HCT116 (cell line): ENCODE results near the gene PDGFA. TPM values are rescaled to one million over a fixed set of nuclear protein-coding genes. Genes with fewer than 3 reads are reported as not detected.

ENCODE experiments used
- ATAC-seq: fragments of 200-7000 bp; cut with Tn5 transposase; 2 replicates; pipeline ENCODE4 v1.9.1; 2020; ENCODE audit warnings: mild to moderate bottlenecking, moderate library complexity
- BruUV-seq: library from RNA; stranded (reverse); fragments of 400-500 nt; replicated peaks from 2 replicates; lab custom pipeline; 2021; lab: Mats Ljungman, UMichigan
- CTCF ChIA-PET: fragments of 300-600 bp; sonication (Branson Sonifier 250); formaldehyde crosslinking; loops from one replicate; lab custom pipeline; 2021; ENCODE audit warnings: antibody characterized with exemption; lab: Charles Lee
- POLR2A ChIA-PET: fragments of 300-600, 350-600 bp; sonication (Branson Sonifier 250); formaldehyde crosslinking; loops from one replicate; lab custom pipeline; 2021; ENCODE audit warnings: antibody characterized with exemption; lab: Charles Lee
- RAD21 ChIA-PET, 2 experiments: fragments of 300-600 bp; sonication (Branson Sonifier 250); formaldehyde crosslinking; loops; one replicate each; lab custom pipeline; 2023; ENCODE audit warnings: low total read pairs in 2 of 2; ENCODE audit not compliant: uncharacterized antibody in 2 of 2, unreplicated experiment in 2 of 2, low non-redundant PET in 1 of 2; lab: Charles Lee
- DNase-seq: peaks from one replicate; pipeline ENCODE4 v3.0.0-alpha.2; 2010; ENCODE audit warnings: low read depth, low spot score
- H2AFZ ChIP-seq: fragments of 200-600 bp; shearing (Covaris generic), sonication (generic); 2 replicates; pipeline ENCODE4 v1.6.1; 2017; ENCODE audit warnings: low read depth, mixed run types, mixed read lengths, antibody characterized with exemption, low read length; ENCODE audit not compliant: poor library complexity, severe bottlenecking
- H3K27ac ChIP-seq: 2 replicates; pipeline ENCODE4 v1.5.1; 2012; ENCODE audit warnings: low read depth, low read length
- H3K27me3 ChIP-seq: fragments of 200-600 bp; sonication (generic); 2 replicates; pipeline ENCODE4 v1.6.1; 2016; ENCODE audit warnings: mixed run types, low read length, mixed read lengths; ENCODE audit not compliant: insufficient read depth
- H3K36me3 ChIP-seq, 2 experiments: fragments of 200-500 bp in 1 of 2; fragments of 200-600 bp in 1 of 2; sonication (Bioruptor generic) in 1 of 2; sonication (generic) in 1 of 2; 2 replicates each; pipeline versions ENCODE4 v1.5.1 to v1.6.1; 2014 to 2016; ENCODE audit warnings: low read length in 2 of 2, inconsistent platforms in 1 of 2, mixed read lengths in 1 of 2, mixed run types in 1 of 2; ENCODE audit not compliant: insufficient read depth in 2 of 2, control insufficient read depth in 1 of 2
- H3K4me1 ChIP-seq, 2 experiments: fragments of 200-600 bp in 1 of 2; sonication (generic) in 1 of 2; 2 replicates each; pipeline versions ENCODE4 v1.5.1 to v1.6.1; 2012 to 2017; ENCODE audit warnings: low read length in 2 of 2, inconsistent platforms in 1 of 2, mild to moderate bottlenecking in 1 of 2, mixed read lengths in 1 of 2, mixed run types in 1 of 2, moderate library complexity in 1 of 2; ENCODE audit not compliant: insufficient read depth in 2 of 2, control insufficient read depth in 1 of 2
- H3K4me2 ChIP-seq: fragments of 200-600 bp; sonication (generic); 2 replicates; pipeline ENCODE4 v1.6.1; 2017; ENCODE audit warnings: mixed run types, low read length, mixed read lengths
- H3K4me3 ChIP-seq, 2 experiments: fragments of 200-600 bp in 1 of 2; sonication (generic) in 1 of 2; replicated peaks in 1 of 2; 2 replicates each; pipeline ENCODE4 v1.5.1; 2011 to 2016; ENCODE audit warnings: low read length in 2 of 2, control low read depth in 1 of 2, low read depth in 1 of 2, mild to moderate bottlenecking in 1 of 2, mixed read lengths in 1 of 2, mixed run types in 1 of 2
- H3K79me2 ChIP-seq: fragments of 200-600 bp; sonication (generic); 2 replicates; pipeline ENCODE4 v1.6.1; 2017; ENCODE audit warnings: mild to moderate bottlenecking, mixed run types, low read length, moderate library complexity, mixed read lengths; ENCODE audit not compliant: insufficient read depth
- H3K9ac ChIP-seq: fragments of 200-600 bp; sonication (generic); 2 replicates; pipeline ENCODE4 v1.6.1; 2016; ENCODE audit warnings: low read length, mixed read lengths
- H3K9me2 ChIP-seq: fragments of 200-600 bp; sonication (generic), shearing (Covaris generic); 2 replicates; pipeline ENCODE4 v1.6.1; 2017; ENCODE audit warnings: mixed run types, mild to moderate bottlenecking, moderate library complexity; ENCODE audit not compliant: insufficient read depth
- H3K9me3 ChIP-seq, 2 experiments: fragments of 200-500 bp in 1 of 2; fragments of 200-600 bp in 1 of 2; sonication (Bioruptor generic) in 1 of 2; sonication (generic) in 1 of 2; 2 replicates each; pipeline ENCODE4 v1.6.1; 2014 to 2017; ENCODE audit warnings: low read length in 2 of 2, mixed read lengths in 2 of 2, inconsistent platforms in 1 of 2, low read depth in 1 of 2, mild to moderate bottlenecking in 1 of 2, mixed run types in 1 of 2, moderate library complexity in 1 of 2; ENCODE audit not compliant: control insufficient read depth in 1 of 2, insufficient read depth in 1 of 2
- H4K20me1 ChIP-seq: fragments of 200-600 bp; sonication (generic), shearing (Covaris generic); 2 replicates; pipeline ENCODE4 v1.6.1; 2017; ENCODE audit warnings: mixed run types, mild to moderate bottlenecking, moderate library complexity; ENCODE audit not compliant: insufficient read depth
- CBX3 ChIP-seq: IDR thresholded peaks from 2 replicates; pipeline ENCODE4 v1.6.1; 2012; ENCODE audit warnings: low read depth
- EGR1 ChIP-seq: IDR thresholded peaks from 2 replicates; pipeline ENCODE4 v1.6.1; 2012; ENCODE audit warnings: low read depth
- EZH2phosphoT487 ChIP-seq: fragments of 200-600 bp; IDR thresholded peaks from 2 replicates; pipeline ENCODE4 v1.6.1; 2018; ENCODE audit warnings: antibody characterized with exemption, borderline replicate concordance
- JUND ChIP-seq: IDR thresholded peaks from 2 replicates; pipeline ENCODE4 v1.6.1; 2012
- POLR2A ChIP-seq: IDR thresholded peaks from 2 replicates; pipeline ENCODE4 v1.7.0; 2011; ENCODE audit warnings: borderline replicate concordance; ENCODE audit not compliant: insufficient read depth, insufficient read length; ENCODE audit errors: extremely low read depth
- SP1 ChIP-seq: IDR thresholded peaks from 2 replicates; pipeline ENCODE4 v1.6.1; 2012; ENCODE audit warnings: low read depth
- ZNF274 ChIP-seq: fragments of 200-500 bp; sonication (Bioruptor generic); IDR thresholded peaks from 2 replicates; pipeline ENCODE4 v1.6.1; 2014; ENCODE audit warnings: mild to moderate bottlenecking, low read depth, low read length, inconsistent platforms
- intact Hi-C: fragments of 100-400 bp; cut with micrococcal nuclease; formaldehyde crosslinking; loops from 2 replicates; pipeline ENCODE4 v1.10.0; 2022
- total RNA-seq: library from RNA; stranded (reverse); gene quantifications from one replicate; pipeline ENCODE4 v1.2.1, GENCODE V29; 2021; ENCODE audit not compliant: unreplicated experiment

The PDGFA gene
- total RNA-seq, 1 experiment from 2014 or later = 44.7 TPM

GRCh38 chr7:532379-533143 is 12.9 kb upstream of the PDGFA start:
- CTCF ChIA-PET = no interaction called here
- BruUV-seq = no TSS peak
- no peaks in the 10 kb centered on the region for H3K36me3 ChIP-seq

GRCh38 chr7:531777-532176 is 12.1 kb upstream of the PDGFA start:
- Histone ChIP-seq H4K20me1 (no peaks in the 10 kb centered on the region), H3K9me2 (no peaks in the 10 kb centered on the region), H3K36me3 (no peaks in the 10 kb centered on the region), H3K4me2 (no peak overlapping the region), H3K9ac (no peak overlapping the region), H2AFZ (no peak overlapping the region), H3K79me2 (no peaks in the 10 kb centered on the region), H3K9me3 (no peaks in the 10 kb centered on the region; a peak in 1 of 4 replicates), H3K27me3 (no peaks in the 10 kb centered on the region), H3K27ac (no peak overlapping the region), H3K4me3 (no peak overlapping the region), H3K4me1 (peaks cover 0 to 1% of the 10 kb centered on the region in 2 experiments; a peak in 1 of 4 replicates)
- intact Hi-C loops = no loop called here
- DNase-seq = no peak
- no TSS peak for BruUV-seq
- no peak for ATAC-seq
- ChIA-PET POLR2A (no interaction called here), CTCF (no interaction called here), RAD21 (no interaction called here)
- TF ChIP-seq ZNF274 = no peak
- no peak for TF ChIP-seq EZH2phosphoT487
- no peak for TF ChIP-seq JUND
- TF ChIP-seq, all 23 proteins: peak for 0

More at GRCh38 chr7:532379-533143, 12.9 kb upstream of the PDGFA start:
- peaks cover 5 to 7% of the 10 kb centered on the region in 2 experiments for H3K4me1 ChIP-seq
- TF ChIP-seq SP1 = no peak
- TF ChIP-seq CBX3 = no peak
- no peak for TF ChIP-seq POLR2A
- TF ChIP-seq EGR1 = no peak
- no peak overlapping the region for H3K4me2 ChIP-seq
- H3K9ac ChIP-seq = no peak overlapping the region
- H2AFZ ChIP-seq = no peak overlapping the region
- H3K27ac ChIP-seq = no peak overlapping the region
- no peak overlapping the region for H3K4me3 ChIP-seq
- no peaks in the 10 kb centered on the region for H3K9me2 ChIP-seq
- no peaks in the 10 kb centered on the region for H3K27me3 ChIP-seq
- H3K79me2 ChIP-seq = no peaks in the 10 kb centered on the region
- ATAC-seq (no peak), DNase-seq (no peak)
- intact Hi-C loops = no loop called here
- H4K20me1 ChIP-seq = no peaks in the 10 kb centered on the region
- H3K9me3 ChIP-seq = no peaks in the 10 kb centered on the region; a peak in 1 of 4 replicates
- ChIA-PET RAD21 (no interaction called here), POLR2A (no interaction called here)
